ENCODE data around the gene PTPRT.

Gene PTPRT

DNA sequence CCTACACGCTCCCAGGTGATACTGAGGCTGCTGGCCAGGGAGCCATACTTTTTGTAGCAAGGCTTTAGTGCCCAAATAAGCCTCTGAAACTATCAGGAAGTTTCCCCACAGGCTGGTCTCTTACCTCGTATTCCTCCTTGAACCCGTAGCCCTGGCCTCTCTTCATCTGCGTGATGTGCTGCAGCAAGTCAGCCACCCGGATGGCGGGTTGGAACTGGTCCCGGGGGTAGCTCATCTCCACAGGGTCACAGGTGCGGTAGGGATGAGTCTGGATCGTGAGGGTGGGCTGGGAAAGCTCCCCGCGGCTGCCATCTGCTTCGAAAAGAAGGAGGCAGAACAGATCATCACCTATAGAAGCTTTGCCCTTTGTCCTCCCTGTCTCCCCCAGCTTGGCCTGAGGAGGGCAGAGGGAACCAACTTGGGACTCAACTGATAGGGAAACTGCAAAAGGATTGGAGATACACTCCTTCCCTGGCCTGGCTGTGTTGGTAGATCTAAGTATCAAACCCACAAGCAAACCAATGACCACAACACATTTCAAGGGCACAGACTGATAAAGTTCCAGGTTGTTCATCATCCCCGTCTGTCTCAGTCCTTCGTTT is 1028.4 kb downstream of the PTPRT start:
- no peak for DNase-seq

DNA sequence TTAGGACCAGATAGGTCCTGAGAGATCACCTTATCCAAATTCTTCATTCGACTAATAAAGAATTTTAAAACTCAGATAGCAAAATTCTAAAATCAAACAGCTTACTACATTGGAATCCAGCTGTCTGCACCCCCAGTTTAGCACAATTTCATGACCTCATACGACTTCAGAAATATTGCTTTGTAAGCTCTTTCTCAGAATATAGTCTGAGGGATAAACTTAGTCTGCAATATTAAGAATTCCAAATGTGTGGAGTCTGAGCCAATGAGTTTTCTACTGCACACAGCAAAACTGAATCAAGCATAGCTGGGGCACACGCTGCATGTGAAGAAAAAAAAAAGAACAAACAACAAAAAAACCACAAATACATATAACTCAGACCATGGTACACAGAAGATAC is 1029.9 kb downstream of the PTPRT start:
- DNase-seq = no peak

DNA sequence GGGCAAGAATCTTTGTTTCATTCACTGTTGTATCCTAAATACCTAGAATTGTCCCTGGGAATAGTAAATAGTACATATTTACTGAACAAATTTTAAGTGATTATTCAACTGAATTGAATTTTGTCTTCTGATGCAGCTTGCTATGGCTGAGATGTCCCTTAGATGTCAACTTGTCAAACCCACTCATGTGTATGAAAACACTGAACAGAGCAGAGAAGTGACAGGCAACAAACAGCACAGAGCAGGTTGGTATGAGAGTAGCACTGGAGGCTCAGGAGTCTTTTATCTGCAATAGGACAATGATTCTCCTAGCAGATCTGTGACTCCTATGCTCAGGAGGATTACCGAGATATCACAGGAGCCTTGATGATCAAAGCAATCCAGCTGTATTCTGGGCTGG is 1031.4 kb downstream of the PTPRT start:
- DNase-seq = no peak

DNA sequence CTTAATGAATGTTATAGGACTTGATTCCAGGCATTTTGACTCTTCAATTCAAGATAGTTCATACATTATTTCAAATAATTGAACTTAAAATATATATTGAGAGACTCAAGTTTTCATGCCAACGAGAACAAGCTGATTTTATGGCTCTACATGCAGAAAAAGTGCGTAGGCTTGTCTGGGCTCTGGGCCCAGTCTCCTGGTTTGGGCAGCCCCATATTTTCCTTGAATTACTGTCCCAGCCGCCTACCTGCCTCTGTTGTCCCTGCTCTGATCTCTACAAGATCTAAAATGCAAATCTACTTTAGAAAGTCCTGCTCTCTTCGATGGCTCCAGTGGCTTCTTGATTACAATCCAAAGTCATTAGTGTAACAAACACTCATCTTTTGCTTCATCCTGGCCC is 1034.1 kb downstream of the PTPRT start:
- no peak for DNase-seq

DNA sequence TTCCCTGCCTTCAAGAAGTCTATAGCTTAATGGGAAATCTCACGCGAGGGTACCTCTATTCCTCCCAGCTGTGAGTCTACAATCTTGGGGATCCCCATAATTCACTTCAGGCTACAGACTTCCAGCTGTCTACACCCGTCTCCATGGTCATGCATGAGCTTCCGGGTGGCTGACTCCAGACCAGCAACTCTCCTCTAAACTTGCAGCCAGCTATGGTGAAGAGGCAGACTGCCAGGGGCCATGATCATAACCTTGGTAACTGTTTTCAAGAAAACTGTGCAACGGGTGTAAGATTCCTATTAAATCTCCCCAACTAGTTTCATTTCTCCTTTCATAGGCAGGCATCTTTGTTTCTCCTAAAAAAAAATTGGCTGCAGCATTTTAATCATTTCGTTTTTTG is 1037.1 kb downstream of the PTPRT start:
- DNase-seq = no peak

DNA sequence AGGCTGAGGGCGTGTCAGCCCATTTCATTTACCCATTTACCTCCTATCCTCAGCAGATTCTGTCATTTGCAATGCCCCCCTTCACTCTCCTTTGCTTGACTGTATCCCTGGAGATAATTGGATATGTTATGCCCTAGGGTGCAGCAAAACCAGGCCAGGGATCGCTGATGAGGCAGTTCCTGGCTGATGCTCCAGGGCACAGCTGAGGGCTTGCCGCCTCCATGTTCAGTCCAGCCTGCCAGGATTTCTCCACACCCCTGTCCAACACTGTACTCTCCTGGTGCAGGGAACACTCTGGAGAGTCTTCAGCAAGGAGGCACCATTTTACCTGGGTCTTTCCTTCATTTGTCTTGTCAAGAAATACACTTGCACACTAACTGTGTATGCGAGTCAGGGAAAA is 1039.5 kb downstream of the PTPRT start:
- DNase-seq = no peak

DNA sequence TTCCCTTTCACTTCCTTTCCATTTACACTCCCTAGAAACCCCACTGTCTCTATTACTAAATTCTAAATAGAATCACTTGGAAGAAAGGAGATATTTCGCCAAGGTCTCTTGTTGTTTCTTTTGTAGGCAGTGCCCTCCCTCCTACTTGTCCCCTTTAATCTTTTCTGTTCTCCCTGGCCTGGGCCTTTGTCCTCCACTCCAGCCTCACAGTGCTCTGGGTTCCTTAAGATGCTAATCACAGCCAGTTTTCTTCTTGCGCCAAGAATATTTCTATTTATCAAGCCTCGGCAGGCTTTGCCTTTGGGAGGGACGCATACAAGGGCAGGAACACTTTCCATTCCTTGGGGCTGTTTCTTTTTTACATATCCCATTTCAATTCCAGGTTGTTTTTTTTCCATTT is 1051.0 kb downstream of the PTPRT start:
- no peak for DNase-seq

DNA sequence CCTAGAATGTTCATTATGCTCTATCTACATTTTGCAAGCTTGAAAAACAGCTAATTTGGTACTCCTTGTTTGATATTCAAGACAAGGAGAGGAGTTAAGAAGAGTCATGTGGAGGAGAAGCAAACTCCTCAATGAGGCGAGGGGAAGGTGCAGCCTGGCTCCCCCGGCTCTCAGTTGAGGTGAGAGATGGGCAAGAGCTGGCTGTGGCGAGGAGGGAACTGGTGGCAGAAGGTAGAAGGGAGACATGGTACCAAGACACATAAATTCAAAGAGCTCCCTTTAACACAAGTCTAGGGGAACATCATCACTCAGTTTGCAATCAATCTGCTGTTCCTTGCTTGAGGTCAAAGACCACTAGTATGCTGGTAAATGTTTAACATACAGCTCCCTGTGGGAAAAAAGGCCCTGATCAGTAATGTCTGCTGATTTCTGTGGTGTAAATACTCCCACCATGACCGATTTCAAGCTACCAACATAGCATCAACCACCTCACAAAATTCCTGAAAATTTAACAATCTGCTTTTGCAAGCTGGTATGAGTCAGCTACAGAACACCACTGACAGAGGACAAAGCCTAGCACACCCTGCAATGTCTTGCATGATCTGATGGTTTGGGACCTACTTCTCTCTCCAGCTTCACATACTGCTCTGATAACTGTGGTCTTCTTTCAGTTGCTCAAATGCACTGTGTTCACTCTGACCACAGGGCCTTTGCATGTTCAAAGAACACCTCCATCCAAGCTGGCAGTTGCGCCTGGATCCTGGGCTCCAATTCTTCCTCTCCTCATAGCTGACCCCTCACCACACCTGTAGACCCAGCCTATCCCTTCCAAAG is 1055.2 kb downstream of the PTPRT start:
- DNase-seq = no peak

DNA sequence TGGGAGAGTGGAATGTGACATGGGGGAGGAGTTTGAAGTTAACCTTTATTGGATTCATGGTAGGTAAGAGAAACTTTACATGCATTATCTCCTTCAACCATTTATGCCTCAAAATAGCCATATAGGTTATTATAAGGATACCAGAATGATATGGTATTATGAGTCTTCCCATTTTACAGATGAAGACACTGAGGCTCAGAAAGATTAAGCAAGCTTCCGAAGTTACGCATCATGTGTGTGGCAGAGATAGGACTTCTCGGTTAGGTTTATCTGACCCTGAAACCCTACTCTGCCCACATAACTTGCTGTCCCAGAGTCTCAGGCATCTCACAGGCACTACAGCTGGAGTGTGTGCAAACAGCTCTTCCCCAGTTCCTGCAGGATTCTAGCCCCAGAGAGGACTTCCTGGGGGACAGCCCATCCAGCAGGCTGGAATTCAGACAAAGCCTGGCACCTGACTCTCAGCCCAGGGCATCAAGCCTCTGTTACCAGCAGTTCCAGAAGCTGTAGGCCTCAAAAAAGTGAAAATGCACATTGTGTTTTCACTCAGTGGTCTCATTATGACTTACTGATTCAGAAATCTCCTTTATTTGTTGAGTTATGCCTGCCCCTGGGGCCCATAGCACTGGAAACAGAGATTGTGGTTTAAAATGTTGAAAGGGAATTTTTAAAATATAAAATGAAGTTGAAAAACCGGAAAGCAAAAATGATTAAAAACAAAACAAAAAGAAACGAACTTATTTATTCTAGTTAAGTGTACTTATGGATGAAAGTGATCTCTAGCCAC is 1058.7 kb downstream of the PTPRT start:
- DNase-seq = no peak

DNA sequence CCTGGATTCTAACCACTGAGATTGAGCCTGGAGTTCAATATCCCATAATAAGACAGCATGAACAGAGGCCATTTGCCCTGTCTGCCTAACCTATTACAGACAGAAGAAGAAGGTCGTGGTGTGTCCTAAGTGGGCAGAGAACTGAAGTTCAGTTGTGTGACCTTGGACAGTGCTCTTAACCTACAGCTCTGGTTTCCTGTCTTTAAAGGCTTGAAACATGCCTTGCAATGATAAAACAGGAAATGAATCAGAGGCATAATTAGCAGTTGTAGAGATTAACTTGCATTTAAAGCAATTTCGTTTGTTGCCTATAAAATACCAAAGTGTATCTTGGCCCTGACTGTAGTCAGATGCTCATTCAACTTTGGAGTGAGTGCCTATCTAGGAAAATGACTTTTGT is 1064.3 kb downstream of the PTPRT start:
- DNase-seq = no peak

DNA sequence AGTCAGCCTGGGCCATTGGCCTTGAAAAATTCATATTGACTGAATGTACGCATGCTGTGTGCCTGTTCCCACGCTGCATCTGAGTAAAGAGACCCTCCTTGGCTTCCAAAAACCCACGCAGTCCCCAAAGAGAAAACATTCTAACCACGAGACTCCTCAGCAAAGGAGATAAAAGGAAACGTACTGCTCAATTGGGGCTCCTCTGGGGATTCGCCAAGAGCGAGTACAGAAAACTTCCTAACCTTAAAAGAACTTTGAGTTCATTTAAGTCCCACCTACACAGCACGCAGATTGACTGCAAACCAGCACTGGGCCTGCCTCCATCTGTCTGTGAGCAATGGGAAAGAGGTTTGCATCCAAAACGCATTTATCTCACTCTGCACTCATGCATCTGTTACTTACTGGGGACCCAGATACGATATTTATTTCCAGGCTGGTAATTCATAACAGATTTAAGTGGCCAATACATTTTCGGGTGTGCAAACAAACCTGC is 1065.7 kb downstream of the PTPRT start:
- DNase-seq = no peak

DNA sequence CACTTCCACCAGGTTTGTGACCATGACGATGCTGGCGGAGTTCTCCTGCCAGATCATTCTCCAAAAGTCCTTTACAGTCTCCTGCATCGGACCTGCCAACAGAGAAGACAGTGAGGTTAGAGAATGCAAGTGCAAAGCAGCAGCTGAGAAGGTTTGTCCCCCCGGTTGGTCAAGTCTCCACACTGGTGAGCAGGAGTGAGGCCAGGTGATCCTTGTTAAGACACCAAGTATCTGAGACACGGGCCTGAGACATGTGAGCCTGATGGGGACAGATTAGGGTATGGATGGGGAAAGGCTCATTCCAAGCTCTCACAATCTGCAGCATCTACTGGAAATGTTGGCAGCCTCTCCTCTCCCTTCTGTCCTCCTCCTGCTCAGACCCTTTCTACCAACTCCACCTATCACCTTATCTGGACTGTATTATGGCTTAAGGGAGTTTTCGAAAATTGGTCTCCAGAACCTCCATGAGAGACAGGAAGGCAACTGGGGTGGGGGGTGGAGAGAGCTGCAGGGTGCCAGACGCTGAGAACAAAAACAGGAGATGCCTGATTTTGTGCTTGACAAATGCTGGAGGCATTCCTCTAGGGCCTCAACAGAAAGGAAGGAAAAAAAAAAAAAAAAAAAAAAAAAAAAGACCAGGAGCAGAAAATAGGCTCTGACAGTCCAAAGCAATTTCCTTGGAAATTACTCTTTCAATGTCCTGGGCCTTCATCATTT is 1071.1 kb downstream of the PTPRT start:
- DNase-seq = no peak

DNA sequence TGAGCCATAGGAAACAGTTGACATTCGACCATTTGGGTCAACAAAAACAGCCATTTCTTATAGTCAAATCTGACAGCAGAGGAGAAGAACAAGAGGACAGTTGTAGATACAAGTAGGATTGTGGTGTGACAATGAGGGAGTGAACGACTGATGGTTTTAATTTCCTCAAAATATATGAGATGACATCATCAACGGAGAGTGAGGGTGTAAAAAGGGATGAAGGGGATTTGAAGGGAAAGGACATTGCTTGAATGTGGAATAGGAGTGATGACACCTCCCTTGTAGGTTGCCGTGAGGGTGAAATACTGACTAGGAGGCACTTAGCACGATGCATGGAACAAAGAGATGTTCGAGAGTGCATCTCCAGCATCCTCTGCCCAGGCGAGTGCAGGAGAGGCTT is 1071.7 kb downstream of the PTPRT start:
- no peak for DNase-seq

DNA sequence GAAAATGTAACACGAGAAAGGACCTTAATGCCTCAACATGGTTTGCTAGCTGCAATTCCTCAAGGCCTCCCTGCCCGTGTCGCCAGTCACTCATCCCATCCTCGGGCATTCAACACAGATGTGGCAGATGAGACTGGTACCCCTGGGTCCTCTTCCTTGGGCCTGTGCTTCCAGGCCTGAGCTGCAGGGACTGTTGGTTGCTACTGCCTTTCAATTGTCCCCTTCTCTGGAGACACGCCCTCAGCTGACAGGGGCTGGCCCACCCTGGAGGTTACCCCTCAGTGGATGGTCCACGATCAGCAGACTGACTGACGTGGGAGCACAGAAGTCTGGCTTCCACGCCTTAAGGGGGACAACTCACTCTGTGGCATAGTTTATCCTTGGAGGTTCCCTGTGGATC is 1076.5 kb downstream of the PTPRT start:
- DNase-seq = no peak

DNA sequence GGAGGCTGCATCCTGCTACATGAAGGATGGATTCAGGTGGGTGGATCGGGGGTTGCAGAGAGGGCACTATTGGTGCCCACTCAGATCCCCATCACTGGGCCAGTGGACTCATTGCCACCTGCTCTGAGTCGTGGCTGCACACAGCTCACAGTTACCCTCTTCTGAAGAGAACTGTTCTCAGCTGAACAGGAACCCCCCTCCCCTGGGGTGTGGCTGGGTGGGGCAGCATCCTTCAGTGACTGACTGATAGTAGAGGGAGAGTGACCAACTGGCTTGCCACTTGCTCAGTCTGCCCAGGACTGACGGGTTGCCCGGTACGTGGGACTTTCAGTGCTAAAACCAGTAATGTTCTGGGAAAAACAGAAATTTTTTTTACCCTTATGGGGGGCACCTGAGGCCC is 1077.5 kb downstream of the PTPRT start:
- DNase-seq = no peak

DNA sequence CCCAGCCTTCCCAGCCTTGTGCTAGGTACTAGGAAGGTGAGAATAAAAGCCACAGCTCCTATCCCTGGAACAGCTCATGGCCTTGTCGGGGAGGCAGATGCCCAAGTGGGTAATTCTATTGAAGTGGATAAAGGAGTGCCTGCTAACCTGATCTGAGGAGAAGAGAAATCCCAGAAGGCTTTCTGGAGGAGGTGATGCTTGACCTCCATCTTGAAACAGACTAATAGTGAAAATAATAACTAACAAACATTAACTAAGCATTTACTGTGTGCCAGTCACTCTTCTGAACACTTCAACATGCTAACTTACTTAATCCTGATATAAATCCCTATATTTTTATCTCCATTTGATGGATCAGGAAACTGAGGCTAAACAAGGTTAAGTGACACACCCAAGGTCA is 1078.4 kb downstream of the PTPRT start:
- DNase-seq = no peak

DNA sequence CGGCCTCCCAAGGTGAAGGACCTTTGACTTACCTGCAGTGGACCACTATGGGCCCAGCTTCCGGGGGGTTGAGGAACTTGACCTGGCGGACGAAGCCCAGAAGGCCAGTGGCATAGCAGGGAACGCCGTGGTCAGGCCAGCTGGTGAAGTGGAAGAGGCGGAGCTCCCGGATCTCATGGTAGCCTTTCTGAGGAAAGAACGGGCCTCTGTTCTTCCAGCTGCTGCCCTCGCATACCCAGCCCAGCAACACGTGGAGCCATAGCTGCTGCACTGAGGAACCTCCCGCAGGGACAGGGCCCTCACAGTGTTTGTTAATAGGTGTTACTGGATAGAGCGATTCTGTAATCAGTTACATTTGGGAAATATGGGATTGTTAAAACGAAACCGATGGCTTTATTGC is 1079.4 kb downstream of the PTPRT start:
- DNase-seq = no peak

DNA sequence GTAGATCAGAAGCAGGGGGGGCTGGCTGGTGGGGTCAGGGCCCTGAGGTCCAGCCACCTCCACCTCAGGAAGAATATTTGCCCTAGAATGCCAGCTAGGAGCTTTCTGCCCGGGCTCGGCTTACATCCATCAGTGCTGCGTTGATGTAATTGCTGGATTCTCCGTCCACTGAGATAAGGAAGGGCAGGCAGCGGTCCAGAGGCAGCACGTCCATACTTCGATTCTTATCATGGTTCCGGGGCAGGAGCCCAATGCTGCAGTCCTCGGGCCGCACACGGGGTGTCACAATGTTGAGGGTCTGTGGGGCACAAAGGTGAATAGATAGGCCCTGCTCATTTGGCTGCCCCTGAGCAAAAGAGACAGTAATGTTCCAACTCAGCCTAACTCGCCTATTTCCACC is 1087.7 kb downstream of the PTPRT start:
- no peak for DNase-seq

DNA sequence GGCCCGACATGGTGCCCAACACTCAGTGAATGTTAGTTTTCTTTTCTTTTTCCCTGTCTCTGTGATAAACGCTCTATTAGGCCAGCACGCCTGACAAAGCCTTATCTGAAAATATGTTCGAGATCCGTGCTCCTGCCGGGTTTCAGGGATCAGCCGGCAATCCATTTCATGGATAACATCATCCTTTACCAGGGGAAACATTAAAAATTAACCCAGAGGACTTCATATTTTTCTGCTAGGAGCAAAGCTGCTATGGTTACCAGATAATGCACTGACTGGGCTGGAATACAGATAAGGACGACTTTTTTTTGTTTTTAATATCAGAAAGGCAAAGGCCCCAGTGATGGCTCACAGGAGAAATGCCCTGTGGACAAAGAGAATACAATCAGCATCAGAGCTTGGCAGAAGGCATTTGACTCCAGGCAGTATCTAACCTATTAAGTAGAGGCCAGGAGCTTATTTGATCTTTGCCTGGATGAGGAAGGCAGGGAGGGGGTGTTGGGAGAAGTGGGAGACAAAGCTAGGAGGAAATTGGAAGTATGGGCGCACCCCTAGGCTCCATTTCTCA is 1089.5 kb downstream of the PTPRT start:
- DNase-seq = no peak

DNA sequence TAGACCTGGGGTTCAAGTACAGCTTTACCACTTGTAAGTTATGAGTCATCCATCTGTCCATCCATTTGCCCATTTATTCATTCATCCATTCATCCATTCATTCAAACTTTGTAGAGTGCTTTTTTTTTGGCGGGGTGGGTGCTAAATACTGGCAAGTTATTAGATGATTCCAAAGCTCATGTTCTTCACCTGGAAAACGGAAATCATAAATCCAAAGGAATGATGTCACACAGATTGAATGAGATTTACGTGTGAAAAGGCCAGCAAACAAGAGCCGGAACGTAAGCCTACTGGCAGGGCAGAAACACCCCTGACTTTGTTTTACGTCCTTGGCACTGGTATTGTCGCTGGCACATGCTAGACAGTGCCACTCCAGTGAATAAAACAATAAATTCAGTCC is 1090.6 kb downstream of the PTPRT start:
- no peak for DNase-seq

DNA sequence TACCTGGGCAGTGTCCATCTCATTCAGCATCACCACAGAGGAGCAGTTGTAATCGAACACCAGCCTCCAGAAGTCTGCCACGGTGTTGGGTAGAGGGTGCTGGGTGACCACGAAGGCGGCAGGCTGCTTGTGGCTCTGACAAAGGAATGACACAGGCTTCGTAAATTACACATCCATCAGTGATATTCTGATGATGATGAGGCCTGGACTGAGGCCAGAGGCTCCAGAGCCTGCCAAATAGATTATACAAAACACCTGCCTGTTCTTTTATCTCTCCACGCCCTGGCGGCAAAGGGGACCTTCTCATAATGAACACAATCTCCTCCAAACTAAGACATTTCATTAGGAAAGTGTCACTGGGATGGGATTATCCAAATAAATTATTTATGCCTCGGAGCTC is 1091.3 kb downstream of the PTPRT start:
- DNase-seq = no peak

DNA sequence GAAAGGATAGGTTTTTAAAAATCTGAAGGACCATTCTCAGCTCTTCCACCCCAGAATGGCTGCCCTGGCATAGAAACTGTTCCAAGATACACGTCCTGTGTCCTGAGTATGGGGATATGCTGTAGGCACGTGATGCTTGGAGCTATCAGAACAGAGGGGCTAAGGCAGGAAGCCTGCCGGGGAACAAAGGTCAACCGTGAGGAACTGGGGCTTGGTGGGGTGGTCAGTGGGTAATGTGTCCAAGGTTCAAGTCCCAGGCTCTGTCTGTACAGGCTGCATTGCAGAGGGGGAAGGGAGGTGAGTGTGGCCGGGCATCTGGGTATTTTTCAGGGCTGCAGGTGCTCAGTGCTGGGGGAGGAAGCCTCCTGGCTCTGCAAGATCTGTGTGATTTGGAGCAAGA is 1092.0 kb downstream of the PTPRT start:
- no peak for DNase-seq

DNA sequence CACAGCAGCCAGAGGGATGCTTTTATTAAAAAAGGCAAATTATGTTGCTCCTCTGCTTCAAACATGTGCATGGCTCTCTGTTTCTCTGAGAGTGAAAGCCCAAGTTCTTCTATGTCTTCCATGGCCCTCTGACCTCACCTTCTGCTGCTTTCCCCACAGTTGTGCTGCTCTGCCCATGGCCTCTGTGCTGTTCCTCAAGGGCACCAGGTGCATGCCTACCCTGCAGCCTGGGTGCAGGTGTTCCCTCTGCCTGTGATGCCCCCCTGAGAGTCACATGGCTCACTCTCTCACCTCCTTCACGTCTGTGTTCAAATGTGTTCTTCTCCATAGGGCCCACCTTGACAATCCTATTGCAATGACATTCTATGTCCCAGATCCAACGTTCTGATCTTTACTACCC is 1094.5 kb downstream of the PTPRT start:
- DNase-seq = no peak

Data from NCI-H1436 (cell line).